Keratinocyte (primary cell): Measurements from ENCODE around the gene EIF2S2. TPM values are rescaled to one million over a fixed set of nuclear protein-coding genes. Genes with fewer than 3 reads are reported as not detected.

Source experiments
- DNase-seq: peaks from one replicate; pipeline ENCODE4 v3.0.0-alpha.2; 2011; ENCODE audit warnings: low read depth, missing footprints, low spot score
- FAIRE-seq: peaks from 2 replicates; lab custom pipeline; 2011; peaks lifted over from hg19 to GRCh38; lab: Jason Lieb, UNC
- H2AFZ ChIP-seq: 2 replicates; pipeline ENCODE4 v1.6.0; 2012; ENCODE audit warnings: low read length, control low read depth, inconsistent platforms; ENCODE audit not compliant: control insufficient read depth
- H3K27ac ChIP-seq: 2 replicates; pipeline ENCODE4 v1.5.1; 2011; ENCODE audit warnings: low read length; ENCODE audit not compliant: control insufficient read depth, insufficient read depth
- H3K27me3 ChIP-seq: 3 replicates; pipeline ENCODE4 v1.6.0; 2011; ENCODE audit warnings: low read length; ENCODE audit not compliant: control insufficient read depth, insufficient read depth; ENCODE audit errors: extremely low read depth
- H3K36me3 ChIP-seq, 2 experiments: 2 replicates in 1 of 2; 3 replicates in 1 of 2; pipeline ENCODE4 v1.5.1; 2011; ENCODE audit warnings: low read length in 2 of 2, mild to moderate bottlenecking in 1 of 2; ENCODE audit not compliant: control insufficient read depth in 2 of 2, insufficient read depth in 2 of 2; ENCODE audit errors: extremely low read depth in 1 of 2
- H3K4me1 ChIP-seq: 3 replicates; pipeline ENCODE4 v1.5.1; 2011; ENCODE audit warnings: low read length; ENCODE audit not compliant: control insufficient read depth, insufficient read depth; ENCODE audit errors: extremely low read depth
- H3K4me2 ChIP-seq: 3 replicates; pipeline ENCODE4 v1.6.0; 2011; ENCODE audit warnings: low read depth, low read length; ENCODE audit not compliant: control insufficient read depth, insufficient read depth; ENCODE audit errors: extremely low read depth
- H3K4me3 ChIP-seq, 3 experiments: fragments of 200-600 bp in 1 of 3; sonication (generic) in 1 of 3; 2 replicates in 2 of 3; 3 replicates in 1 of 3; pipeline ENCODE4 v1.5.1; 2011 to 2016; ENCODE audit warnings: low read length in 3 of 3, mild to moderate bottlenecking in 3 of 3, control low read depth in 2 of 3, inconsistent platforms in 1 of 3, low read depth in 1 of 3, mixed read lengths in 1 of 3, mixed run types in 1 of 3, moderate library complexity in 1 of 3; ENCODE audit not compliant: control insufficient read depth in 2 of 3, insufficient read depth in 2 of 3; ENCODE audit errors: extremely low read depth in 1 of 3
- H3K79me2 ChIP-seq: 2 replicates; pipeline ENCODE4 v1.6.0; 2012; ENCODE audit warnings: low read length; ENCODE audit not compliant: control insufficient read depth, insufficient read depth
- H3K9ac ChIP-seq: 3 replicates; pipeline ENCODE4 v1.6.0; 2011; ENCODE audit warnings: low read length; ENCODE audit not compliant: control insufficient read depth, insufficient read depth; ENCODE audit errors: extremely low read depth
- H3K9me1 ChIP-seq: 3 replicates; pipeline ENCODE4 v1.6.0; 2011; ENCODE audit warnings: low read length; ENCODE audit not compliant: control insufficient read depth, insufficient read depth; ENCODE audit errors: extremely low read depth
- H3K9me3 ChIP-seq: 2 replicates; pipeline ENCODE4 v1.5.1; 2012; ENCODE audit warnings: low read depth, low read length; ENCODE audit not compliant: control insufficient read depth
- H4K20me1 ChIP-seq: 3 replicates; pipeline ENCODE4 v1.6.0; 2011; ENCODE audit warnings: low read length; ENCODE audit not compliant: control insufficient read depth, insufficient read depth; ENCODE audit errors: extremely low read depth
- CTCF ChIP-seq, 3 experiments: IDR thresholded peaks in 1 of 3; conservative IDR thresholded peaks in 1 of 3; optimal IDR thresholded peaks in 1 of 3; 2 replicates in 2 of 3; 3 replicates in 1 of 3; pipeline versions ENCODE3 to v1.5.1; 2011; ENCODE audit warnings: low read length in 3 of 3, mild to moderate bottlenecking in 3 of 3, moderate library complexity in 2 of 3, control low read depth in 1 of 3, inconsistent platforms in 1 of 3; ENCODE audit not compliant: insufficient read depth in 2 of 3; ENCODE audit errors: extremely low read depth in 1 of 3
- EZH2 ChIP-seq: IDR thresholded peaks from one replicate; pipeline ENCODE4 v1.6.1; 2012; ENCODE audit warnings: inconsistent platforms, mild to moderate bottlenecking, low read length, moderate library complexity
- dilution Hi-C: fragments of 300-500 bp; cut with MboI; formaldehyde crosslinking; loops from one replicate; pipeline ENCODE4 v1.7.0; 2020; ENCODE audit warnings: low sequenced_read_pairs; ENCODE audit not compliant: extremely low pct_ligation_motif_present
- polyA plus RNA-seq, 5 experiments: library from polyadenylated mRNA; depleted of rRNA in 3 of 5; stranded (reverse) in 3 of 5; stranded (forward) in 1 of 5; unstranded in 1 of 5; fragments of >200 nt; gene quantifications; 1 replicate in 1 of 5; 2 replicates in 3 of 5; 3 replicates in 1 of 5; pipeline versions ENCODE4 v1.2.1 to v1.2.3, GENCODE V29; 2011 to 2012; ENCODE audit warnings: missing spikeins in 2 of 5, low read depth in 1 of 5, low replicate concordance in 1 of 5

EIF2S2 gene
- polyA plus RNA-seq, 1 donor (not counting 4 experiments of a cell fraction or from before 2014, with no cell fraction given): 131 TPM

- no peaks in the 10 kb centered on the region for H3K79me2 ChIP-seq
- no peak overlapping the region for H3K27ac ChIP-seq
- no peak for FAIRE-seq
- H2AFZ ChIP-seq: no peak overlapping the region
- H3K9me1 ChIP-seq: no peaks in the 10 kb centered on the region
- H3K4me2 ChIP-seq: no peak overlapping the region
- no peaks in the 10 kb centered on the region for H3K36me3 ChIP-seq
- H3K4me1 ChIP-seq: no peaks in the 10 kb centered on the region
- DNase-seq: no peak
- H3K27me3 ChIP-seq: no peaks in the 10 kb centered on the region
- no peaks in the 10 kb centered on the region for H3K9me3 ChIP-seq
- dilution Hi-C loops: no loop called here
- H3K4me3 ChIP-seq: no peak overlapping the region
- H4K20me1 ChIP-seq: no peaks in the 10 kb centered on the region
- H3K9ac ChIP-seq: no peak overlapping the region
- TF ChIP-seq CTCF (optimal IDR thresholded peaks at IDR 0.05 in 1 of 3, IDR thresholded peaks at IDR 0.05 in 1 of 3, conservative IDR thresholded peaks at IDR 0.05 in 1 of 3; ENCODE audit: extremely low read depth in 1 of 3, insufficient read depth in 2 of 3, low read length in 3 of 3) (no peak), EZH2 (no peak)
Observed at GRCh38 chr20:34120213-34120612, 8.2 kb upstream of the EIF2S2 start.

DNA sequence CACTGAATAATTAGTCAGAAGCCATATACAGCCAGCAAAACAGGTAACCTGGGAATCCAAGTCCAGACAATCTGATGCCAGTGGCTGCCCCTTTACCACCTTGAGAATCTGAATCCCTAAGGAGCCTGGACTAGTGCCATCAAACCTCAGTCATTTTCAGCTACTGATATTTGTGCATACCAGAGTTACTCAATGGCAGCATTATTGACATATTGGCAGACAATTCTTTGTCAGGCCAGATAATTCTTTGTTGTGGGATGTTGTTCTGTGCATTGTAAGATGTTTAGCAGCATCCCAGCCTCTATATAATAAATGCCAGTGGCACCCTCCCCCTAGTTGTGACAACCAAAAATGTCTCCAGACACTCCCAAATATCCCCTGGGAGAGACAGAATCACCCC is 3.2 kb upstream of the EIF2S2 start:
- DNase-seq (no peak), FAIRE-seq (no peak)
- Histone ChIP-seq H3K4me2 (no peak overlapping the region), H3K4me1 (peaks cover 5% of the 10 kb centered on the region), H3K79me2 (peaks cover 18% of the 10 kb centered on the region), H3K4me3 (no peak overlapping the region), H4K20me1 (peaks cover 11% of the 10 kb centered on the region), H2AFZ (no peak overlapping the region), H3K9me3 (no peaks in the 10 kb centered on the region), H3K27ac (no peak overlapping the region), H3K27me3 (no peaks in the 10 kb centered on the region), H3K36me3 (peaks cover 0 to 11% of the 10 kb centered on the region in 2 experiments), H3K9me1 (no peaks in the 10 kb centered on the region), H3K9ac (no peak overlapping the region)
- dilution Hi-C loops: no loop called here
- TF ChIP-seq EZH2 (no peak), CTCF (optimal IDR thresholded peaks at IDR 0.05 in 1 of 3, IDR thresholded peaks at IDR 0.05 in 1 of 3, conservative IDR thresholded peaks at IDR 0.05 in 1 of 3; ENCODE audit: extremely low read depth in 1 of 3, insufficient read depth in 2 of 3, low read length in 3 of 3) (no peak)
